Measurements from ENCODE around the gene ZNF581. TPM values are rescaled to one million over a fixed set of nuclear protein-coding genes. Genes with fewer than 3 reads are reported as not detected.

The ZNF581 gene
- total and polyA plus RNA-seq, 4 experiments from 2014 or later, result 21.2 to 28.5 (median 23.0) TPM

DNA sequence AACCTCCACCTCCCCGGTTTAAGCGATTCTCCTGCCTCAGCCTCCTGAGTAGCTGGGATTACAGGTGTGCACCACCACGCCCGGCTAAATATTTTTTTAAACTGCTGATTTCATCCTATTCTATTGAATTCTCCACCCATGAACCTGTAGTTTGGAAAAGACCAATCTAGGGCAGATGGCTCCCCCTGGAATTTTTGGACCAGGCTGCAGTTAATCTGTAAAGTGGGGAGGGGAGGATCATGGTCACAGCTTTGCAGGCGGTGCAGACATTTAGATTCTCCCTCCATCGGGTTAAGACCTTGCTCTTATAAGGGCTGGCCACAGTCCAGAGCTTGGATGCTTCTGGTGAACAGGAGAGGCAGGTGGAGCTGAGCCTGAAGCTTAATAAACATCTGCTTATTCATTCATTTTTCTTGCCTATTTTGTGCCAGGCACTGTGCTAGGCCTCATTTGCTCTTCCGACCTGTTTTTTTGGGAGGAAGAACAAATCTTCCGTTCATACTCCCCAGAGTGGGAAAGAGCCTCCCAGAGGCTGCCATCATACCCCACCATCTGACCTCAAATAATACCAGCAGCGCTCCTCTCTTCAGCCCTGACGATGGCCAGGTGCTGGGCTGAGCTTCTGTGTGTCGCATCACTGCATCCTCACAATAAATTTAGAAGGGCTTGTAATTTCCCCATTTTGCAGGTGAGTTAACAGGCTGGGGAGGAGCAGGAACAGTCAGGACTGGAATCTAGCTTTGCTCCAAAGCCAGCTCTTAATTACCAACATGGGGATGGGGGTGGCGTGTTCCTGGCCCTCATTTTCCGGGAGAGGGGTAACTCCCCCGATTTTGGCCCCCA is 3.7 kb downstream of the ZNF581 start:
- CTCF ChIA-PET (ENCODE audit: partially characterized antibody), result interaction anchor here (0.9 to 4.1 kb wide), 5 partner anchors 10 to 179 kb away, joined by 4 to 36 read pairs (median 6); no protein-coding TSS in a partner anchor
- peaks cover 4 to 13% of the 10 kb centered on the region in 2 donors for H3K36me3 Mint-ChIP-seq
- H3K4me3 Mint-ChIP-seq, result peak overlapping the region; percentile 63 to 83 (median 74)

DNA sequence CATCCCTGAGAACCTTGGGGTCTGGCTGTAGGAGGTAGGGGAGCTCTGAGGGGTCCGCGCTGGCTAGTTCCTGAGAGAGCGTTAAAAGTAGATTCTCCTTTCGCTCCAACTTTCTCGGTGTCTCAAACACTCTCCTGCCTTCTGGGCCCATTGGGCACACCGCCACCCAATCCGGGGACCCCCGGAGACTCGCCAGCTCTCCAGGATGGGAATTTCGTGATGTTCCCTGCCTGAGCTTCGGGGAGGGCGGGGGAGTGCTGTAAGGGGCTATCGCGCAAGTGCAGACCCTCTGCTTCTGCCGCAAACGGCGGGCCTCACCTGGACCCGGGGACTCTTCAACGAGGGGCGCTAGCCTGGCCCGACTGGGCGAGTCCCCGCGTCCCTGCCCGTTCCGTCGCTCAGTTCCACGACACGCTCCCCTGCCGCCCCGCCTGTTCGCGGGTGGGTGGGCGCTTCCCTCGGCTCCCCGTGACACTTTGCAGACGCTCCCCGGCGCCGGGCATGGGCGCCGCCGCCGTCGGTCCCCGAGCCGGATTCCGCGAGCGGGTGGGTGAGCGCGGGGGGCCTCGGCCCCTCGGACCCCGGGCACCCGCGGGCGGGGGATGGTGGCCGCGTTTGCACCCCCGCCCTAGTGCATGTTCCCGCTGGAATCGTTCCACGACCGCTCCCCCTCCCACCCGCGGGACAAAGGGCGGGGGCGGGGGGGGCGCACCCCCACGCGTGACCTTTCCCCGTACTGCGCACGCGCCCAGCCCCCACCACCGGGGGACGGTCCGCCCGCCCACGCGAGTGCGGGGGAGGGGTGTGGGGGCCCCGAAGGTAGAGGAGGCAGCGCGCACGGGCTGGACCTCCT is 4.5 kb downstream of the ZNF581 start, which contains the start of gene CCDC106:
Gene CCDC106, plus strand, starts transcription at position 481 of the 853 bp plus-strand sequence. CDS start 835 bp downstream, outside the sequence.
- intact Hi-C loops (cut with micrococcal nuclease), result no loop called here
- peak within 1 kb of the TSS; percentile 49 for H3K27ac ChIP-seq (ENCODE audit: low read depth, low read length)
- ChIA-PET POLR2A (ENCODE audit: partially characterized antibody) (interaction anchor here (1.0 to 2.1 kb wide), 7 partner anchors 9 to 171 kb away, joined by 3 to 9 read pairs (median 4); partner anchors contain the start of genes FIZ1, ZNF524, ZNF628 and ZNF784), CTCF (ENCODE audit: partially characterized antibody) (interaction anchor here (1.9 to 4.1 kb wide), 2 partner anchors 11 to 16 kb away, joined by 9 to 36 read pairs; no protein-coding TSS in a partner anchor)
- Mint-ChIP-seq H3K27me3 (no peaks in the 10 kb centered on the region), H3K4me3 (peak within 1 kb of the TSS; percentile 63 to 83 (median 74)), H3K27ac (peak within 1 kb of the TSS in 4 of 7 donors; percentile 31 to 55 (median 38)), H3K36me3 (peaks cover 4 to 13% of the 10 kb centered on the region in 2 donors), H3K4me1 (peaks cover 15 to 45% (median 26%) of the 10 kb centered on the region in 4 donors), H3K9me3 (peaks cover 0 to 1% (median 0%) of the 10 kb centered on the region in 8 donors)
- DNase-seq, result peak in 4 of 5 donors; percentile 38 to 56 (median 44)
- H3K27me3 ChIP-seq (ENCODE audit: insufficient read depth, low read length), result no peaks in the 10 kb centered on the region
- H3K4me3 ChIP-seq (ENCODE audit: low read length in 2 of 2), result peak within 1 kb of the TSS; percentile 42 to 52
- H3K9me3 ChIP-seq (ENCODE audit: control insufficient read depth in 1 of 2, low read length in 2 of 2), result no peaks in the 10 kb centered on the region
- H3K36me3 ChIP-seq (ENCODE audit: insufficient read depth, low read length), result peaks cover 7% of the 10 kb centered on the region
- peaks cover 31% of the 10 kb centered on the region for H3K4me1 ChIP-seq (ENCODE audit: insufficient read depth, low read length)

More for the DNA sequence above, 3.7 kb downstream of the ZNF581 start:
- Mint-ChIP-seq H3K27me3 (no peaks in the 10 kb centered on the region), H3K9me3 (peaks cover 0 to 1% (median 0%) of the 10 kb centered on the region in 8 donors), H3K27ac (peak overlapping the region in 3 of 7 donors; percentile 31 to 55 (median 42)), H3K4me1 (peaks cover 16 to 48% (median 29%) of the 10 kb centered on the region in 4 donors)
- Histone ChIP-seq H3K36me3 (ENCODE audit: insufficient read depth, low read length) (peaks cover 7% of the 10 kb centered on the region), H3K4me1 (ENCODE audit: insufficient read depth, low read length) (peaks cover 33% of the 10 kb centered on the region), H3K4me3 (ENCODE audit: low read length in 2 of 2) (peak overlapping the region in 1 of 2 donors; percentile 52), H3K27ac (ENCODE audit: low read depth, low read length) (peak overlapping the region; percentile 49), H3K9me3 (ENCODE audit: control insufficient read depth in 1 of 2, low read length in 2 of 2) (no peaks in the 10 kb centered on the region), H3K27me3 (ENCODE audit: insufficient read depth, low read length) (no peaks in the 10 kb centered on the region)
- intact Hi-C loops (cut with micrococcal nuclease), result no loop called here
- POLR2A ChIA-PET (ENCODE audit: partially characterized antibody), result interaction anchor here (1.0 to 2.1 kb wide), 6 partner anchors 10 to 47 kb away, joined by 3 to 9 read pairs (median 5); partner anchors contain the start of genes FIZ1, ZNF524 and ZNF784
- no peak for DNase-seq

DNA sequence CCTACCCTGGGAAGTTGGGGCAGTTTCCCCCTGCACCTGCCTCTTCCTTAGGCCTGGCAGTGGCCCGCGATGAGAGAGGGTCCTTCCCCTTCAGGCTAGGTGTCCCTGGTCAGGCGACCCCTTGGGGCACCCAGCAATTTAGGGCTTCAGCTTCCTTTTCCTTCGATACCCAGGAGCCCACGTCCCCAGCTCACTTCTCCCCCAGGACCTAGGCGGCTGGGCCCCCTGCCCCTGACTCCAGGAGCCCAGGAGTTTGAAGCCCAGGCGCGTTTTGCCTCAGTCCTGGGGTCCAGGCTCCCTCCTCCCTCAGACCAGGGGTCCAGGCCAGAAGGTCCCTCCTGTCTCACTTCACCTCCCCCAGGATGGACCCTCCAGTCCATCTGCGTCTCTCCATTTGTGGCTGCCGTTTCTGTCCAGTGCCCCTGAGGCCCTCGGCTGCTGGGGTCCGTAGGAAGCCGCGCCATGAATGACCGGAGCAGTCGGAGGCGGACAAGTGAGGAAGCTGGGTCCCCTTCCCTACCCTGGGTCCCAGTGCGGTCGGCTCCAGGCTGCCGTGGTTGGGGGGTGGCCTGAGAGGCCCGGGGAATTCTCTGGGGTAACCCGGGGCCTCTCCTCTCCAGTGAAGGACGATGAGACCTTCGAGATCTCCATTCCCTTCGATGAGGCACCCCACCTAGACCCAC is 5.3 kb downstream of the ZNF581 start:
- Mint-ChIP-seq H3K36me3 (peaks cover 4 to 12% of the 10 kb centered on the region in 2 donors), H3K27ac (peak overlapping the region in 3 of 7 donors; percentile 8 to 35 (median 27)), H3K4me3 (peak overlapping the region; percentile 52 to 80 (median 58)), H3K9me3 (peaks cover 0 to 2% (median 0%) of the 10 kb centered on the region in 8 donors), H3K27me3 (no peaks in the 10 kb centered on the region), H3K4me1 (peaks cover 10 to 41% (median 21%) of the 10 kb centered on the region in 4 donors)
- ChIA-PET CTCF (ENCODE audit: partially characterized antibody) (interaction anchor here (1.4 kb wide), 1 partner anchor 16 kb away, joined by 5 read pairs; no protein-coding TSS in a partner anchor), POLR2A (ENCODE audit: partially characterized antibody) (interaction anchor here (1.1 to 1.7 kb wide), 5 partner anchors 10 to 172 kb away, joined by 3 to 9 read pairs (median 4); partner anchors contain the start of gene ZNF628)
- H3K4me1 ChIP-seq (ENCODE audit: insufficient read depth, low read length), result peaks cover 37% of the 10 kb centered on the region
- H3K9me3 ChIP-seq (ENCODE audit: control insufficient read depth in 1 of 2, low read length in 2 of 2), result no peaks in the 10 kb centered on the region
- peak overlapping the region; percentile 49 for H3K27ac ChIP-seq (ENCODE audit: low read depth, low read length)
- DNase-seq, result peak in 1 of 5 donors; percentile 34
- intact Hi-C loops (cut with micrococcal nuclease), result no loop called here
- peaks cover 7% of the 10 kb centered on the region for H3K36me3 ChIP-seq (ENCODE audit: insufficient read depth, low read length)
- H3K27me3 ChIP-seq (ENCODE audit: insufficient read depth, low read length), result no peaks in the 10 kb centered on the region
- H3K4me3 ChIP-seq (ENCODE audit: low read length in 2 of 2), result peak overlapping the region in 1 of 2 donors; percentile 52

DNA sequence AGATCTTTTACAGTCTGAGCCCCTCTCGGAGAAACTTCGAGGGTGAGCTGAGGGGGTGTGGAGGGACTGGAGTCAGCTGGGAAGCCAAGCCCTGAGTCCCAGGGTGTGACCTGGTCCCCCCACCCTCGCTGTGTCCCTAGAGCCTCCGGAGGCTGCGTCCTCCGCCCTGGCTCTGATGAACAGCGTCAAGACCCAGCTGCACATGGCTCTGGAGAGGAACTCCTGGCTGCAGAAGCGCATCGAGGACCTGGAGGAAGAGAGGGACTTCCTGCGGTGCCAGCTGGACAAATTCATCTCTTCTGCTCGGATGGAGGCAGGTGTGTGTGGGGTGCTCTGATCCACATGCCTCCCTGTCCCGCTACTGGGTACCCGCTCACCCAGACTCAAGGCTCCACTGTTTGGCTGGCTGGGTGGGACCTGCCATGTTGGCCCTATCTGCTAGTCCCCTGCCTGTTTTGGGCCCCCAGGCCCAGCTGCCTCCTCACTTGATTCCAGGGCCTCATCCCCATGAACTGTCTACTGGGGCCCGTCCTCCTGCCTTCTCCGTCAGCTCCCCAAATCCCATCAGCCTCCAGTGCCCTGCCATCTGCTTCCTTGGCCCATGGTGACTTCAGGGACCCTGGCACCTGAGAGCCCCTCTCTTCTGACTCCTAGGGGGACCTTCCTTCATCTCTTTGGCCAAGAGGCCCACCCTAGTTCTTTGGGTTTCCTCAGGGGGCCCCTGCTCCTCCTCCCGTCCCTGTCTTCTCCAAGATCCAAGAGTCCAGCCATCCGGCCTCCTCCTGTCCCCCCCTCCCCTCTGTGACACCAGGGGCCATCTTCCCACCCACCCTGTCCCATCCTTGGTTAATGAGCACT is 6.0 kb downstream of the ZNF581 start:
- no peak overlapping the region for H3K27ac ChIP-seq (ENCODE audit: low read depth, low read length)
- POLR2A ChIA-PET (ENCODE audit: partially characterized antibody), result interaction anchor here (0.9 to 1.6 kb wide), 4 partner anchors 14 to 33 kb away, joined by 3 to 7 read pairs (median 4); no protein-coding TSS in a partner anchor
- Mint-ChIP-seq H3K4me1 (peaks cover 9 to 41% (median 16%) of the 10 kb centered on the region in 4 donors), H3K9me3 (peaks cover 0 to 6% (median 0%) of the 10 kb centered on the region in 8 donors), H3K27me3 (no peaks in the 10 kb centered on the region), H3K27ac (peak overlapping the region in 3 of 7 donors; percentile 55 to 70 (median 60)), H3K4me3 (peak overlapping the region in 6 of 8 donors; percentile 26 to 79 (median 64)), H3K36me3 (peaks cover 4 to 15% of the 10 kb centered on the region in 2 donors)
- no peak overlapping the region for H3K4me3 ChIP-seq (ENCODE audit: low read length in 2 of 2)
- intact Hi-C loops (cut with micrococcal nuclease), result loop anchor here (10.0 kb wide), 2 partner anchors 1205 to 1545 kb away; partner anchors contain the start of genes LENG8, NDUFA3 and OSCAR
- peaks cover 30% of the 10 kb centered on the region for H3K4me1 ChIP-seq (ENCODE audit: insufficient read depth, low read length)
- peak in 1 of 5 donors; percentile 38 for DNase-seq
- H3K9me3 ChIP-seq (ENCODE audit: control insufficient read depth in 1 of 2, low read length in 2 of 2), result no peaks in the 10 kb centered on the region
- CTCF ChIA-PET (ENCODE audit: partially characterized antibody), result interaction anchor here (1.4 kb wide), 1 partner anchor 17 kb away, joined by 5 read pairs; no protein-coding TSS in a partner anchor
- no peaks in the 10 kb centered on the region for H3K27me3 ChIP-seq (ENCODE audit: insufficient read depth, low read length)
- peaks cover 7% of the 10 kb centered on the region for H3K36me3 ChIP-seq (ENCODE audit: insufficient read depth, low read length)

DNA sequence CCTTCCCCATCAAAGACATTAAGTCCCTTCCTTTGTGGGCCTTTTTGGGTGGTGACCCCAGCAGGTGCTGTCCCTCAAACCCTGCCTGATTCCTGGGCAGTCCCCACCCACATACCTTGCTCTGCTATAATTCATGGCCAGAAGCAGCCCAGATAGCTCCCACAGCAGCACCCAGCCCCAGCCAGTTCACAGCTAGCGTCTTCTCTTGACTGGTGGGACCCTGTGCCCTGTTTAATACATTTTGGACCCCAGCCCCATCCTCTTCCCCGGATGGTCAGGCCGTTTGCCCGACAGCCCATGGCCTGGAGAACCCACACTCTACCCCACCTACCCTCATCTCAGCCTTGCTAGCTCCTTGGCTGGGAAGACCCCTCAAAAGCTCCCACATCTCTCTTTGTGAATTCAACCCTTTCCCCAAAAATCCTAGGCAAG is 6.7 kb downstream of the ZNF581 start:
- peak overlapping the region in 5 of 8 donors; percentile 1 to 74 (median 40) for H3K4me3 Mint-ChIP-seq
- DNase-seq, result no peak
- intact Hi-C loops (cut with micrococcal nuclease), result loop anchor here (10.0 kb wide), 2 partner anchors 1205 to 1545 kb away; partner anchors contain the start of genes LENG8, NDUFA3 and OSCAR
- peaks cover 8 to 40% (median 15%) of the 10 kb centered on the region in 4 donors for H3K4me1 Mint-ChIP-seq
- H3K9me3 ChIP-seq (ENCODE audit: control insufficient read depth in 1 of 2, low read length in 2 of 2), result no peaks in the 10 kb centered on the region
- peak overlapping the region in 1 of 7 donors; percentile 60 for H3K27ac Mint-ChIP-seq
- H3K27me3 Mint-ChIP-seq, result no peaks in the 10 kb centered on the region
- no peak overlapping the region for H3K4me3 ChIP-seq (ENCODE audit: low read length in 2 of 2)
- peaks cover 4 to 18% of the 10 kb centered on the region in 2 donors for H3K36me3 Mint-ChIP-seq
- H3K27ac ChIP-seq (ENCODE audit: low read depth, low read length), result no peak overlapping the region
- POLR2A ChIA-PET (ENCODE audit: partially characterized antibody), result interaction anchor here (0.9 to 1.6 kb wide), 4 partner anchors 15 to 34 kb away, joined by 3 to 7 read pairs (median 4); no protein-coding TSS in a partner anchor
- peaks cover 0 to 6% (median 0%) of the 10 kb centered on the region in 8 donors for H3K9me3 Mint-ChIP-seq
- peaks cover 25% of the 10 kb centered on the region for H3K4me1 ChIP-seq (ENCODE audit: insufficient read depth, low read length)
- H3K27me3 ChIP-seq (ENCODE audit: insufficient read depth, low read length), result no peaks in the 10 kb centered on the region
- CTCF ChIA-PET (ENCODE audit: partially characterized antibody), result interaction anchor here (1.4 kb wide), 1 partner anchor 17 kb away, joined by 5 read pairs; no protein-coding TSS in a partner anchor
- H3K36me3 ChIP-seq (ENCODE audit: insufficient read depth, low read length), result peaks cover 4% of the 10 kb centered on the region

All from CD4-positive, alpha-beta memory T cell (primary cell).